Keratinocyte (primary cell): ENCODE results near the gene DNAH10. TPM values are rescaled to one million over a fixed set of nuclear protein-coding genes. Genes with fewer than 3 reads are reported as not detected.
"Not testable (repeated sequence)": the region's sequence is repeated elsewhere in the genome, so short reads cannot be mapped to it uniquely, and the experiment has no call there.

Experiments
- DNase-seq: peaks from one replicate; pipeline ENCODE4 v3.0.0-alpha.2; 2011; ENCODE audit warnings: low read depth, missing footprints, low spot score
- FAIRE-seq: peaks from 2 replicates; lab custom pipeline; 2011; peaks lifted over from hg19 to GRCh38; lab: Jason Lieb, UNC
- H2AFZ ChIP-seq: 2 replicates; pipeline ENCODE4 v1.6.0; 2012; ENCODE audit warnings: low read length, control low read depth, inconsistent platforms; ENCODE audit not compliant: control insufficient read depth
- H3K27ac ChIP-seq: 2 replicates; pipeline ENCODE4 v1.5.1; 2011; ENCODE audit warnings: low read length; ENCODE audit not compliant: control insufficient read depth, insufficient read depth
- H3K27me3 ChIP-seq: 3 replicates; pipeline ENCODE4 v1.6.0; 2011; ENCODE audit warnings: low read length; ENCODE audit not compliant: control insufficient read depth, insufficient read depth; ENCODE audit errors: extremely low read depth
- H3K36me3 ChIP-seq, 2 experiments: 2 replicates in 1 of 2; 3 replicates in 1 of 2; pipeline ENCODE4 v1.5.1; 2011; ENCODE audit warnings: low read length in 2 of 2, mild to moderate bottlenecking in 1 of 2; ENCODE audit not compliant: control insufficient read depth in 2 of 2, insufficient read depth in 2 of 2; ENCODE audit errors: extremely low read depth in 1 of 2
- H3K4me1 ChIP-seq: 3 replicates; pipeline ENCODE4 v1.5.1; 2011; ENCODE audit warnings: low read length; ENCODE audit not compliant: control insufficient read depth, insufficient read depth; ENCODE audit errors: extremely low read depth
- H3K4me2 ChIP-seq: 3 replicates; pipeline ENCODE4 v1.6.0; 2011; ENCODE audit warnings: low read depth, low read length; ENCODE audit not compliant: control insufficient read depth, insufficient read depth; ENCODE audit errors: extremely low read depth
- H3K4me3 ChIP-seq, 3 experiments: fragments of 200-600 bp in 1 of 3; sonication (generic) in 1 of 3; 2 replicates in 2 of 3; 3 replicates in 1 of 3; pipeline ENCODE4 v1.5.1; 2011 to 2016; ENCODE audit warnings: low read length in 3 of 3, mild to moderate bottlenecking in 3 of 3, control low read depth in 2 of 3, inconsistent platforms in 1 of 3, low read depth in 1 of 3, mixed read lengths in 1 of 3, mixed run types in 1 of 3, moderate library complexity in 1 of 3; ENCODE audit not compliant: control insufficient read depth in 2 of 3, insufficient read depth in 2 of 3; ENCODE audit errors: extremely low read depth in 1 of 3
- H3K79me2 ChIP-seq: 2 replicates; pipeline ENCODE4 v1.6.0; 2012; ENCODE audit warnings: low read length; ENCODE audit not compliant: control insufficient read depth, insufficient read depth
- H3K9ac ChIP-seq: 3 replicates; pipeline ENCODE4 v1.6.0; 2011; ENCODE audit warnings: low read length; ENCODE audit not compliant: control insufficient read depth, insufficient read depth; ENCODE audit errors: extremely low read depth
- H3K9me1 ChIP-seq: 3 replicates; pipeline ENCODE4 v1.6.0; 2011; ENCODE audit warnings: low read length; ENCODE audit not compliant: control insufficient read depth, insufficient read depth; ENCODE audit errors: extremely low read depth
- H3K9me3 ChIP-seq: 2 replicates; pipeline ENCODE4 v1.5.1; 2012; ENCODE audit warnings: low read depth, low read length; ENCODE audit not compliant: control insufficient read depth
- H4K20me1 ChIP-seq: 3 replicates; pipeline ENCODE4 v1.6.0; 2011; ENCODE audit warnings: low read length; ENCODE audit not compliant: control insufficient read depth, insufficient read depth; ENCODE audit errors: extremely low read depth
- CTCF ChIP-seq, 3 experiments: IDR thresholded peaks in 1 of 3; conservative IDR thresholded peaks in 1 of 3; optimal IDR thresholded peaks in 1 of 3; 2 replicates in 2 of 3; 3 replicates in 1 of 3; pipeline versions ENCODE3 to v1.5.1; 2011; ENCODE audit warnings: low read length in 3 of 3, mild to moderate bottlenecking in 3 of 3, moderate library complexity in 2 of 3, control low read depth in 1 of 3, inconsistent platforms in 1 of 3; ENCODE audit not compliant: insufficient read depth in 2 of 3; ENCODE audit errors: extremely low read depth in 1 of 3
- EZH2 ChIP-seq: IDR thresholded peaks from one replicate; pipeline ENCODE4 v1.6.1; 2012; ENCODE audit warnings: inconsistent platforms, mild to moderate bottlenecking, low read length, moderate library complexity
- dilution Hi-C: fragments of 300-500 bp; cut with MboI; formaldehyde crosslinking; loops from one replicate; pipeline ENCODE4 v1.7.0; 2020; ENCODE audit warnings: low sequenced_read_pairs; ENCODE audit not compliant: extremely low pct_ligation_motif_present
- polyA plus RNA-seq, 5 experiments: library from polyadenylated mRNA; depleted of rRNA in 3 of 5; stranded (reverse) in 3 of 5; stranded (forward) in 1 of 5; unstranded in 1 of 5; fragments of >200 nt; gene quantifications; 1 replicate in 1 of 5; 2 replicates in 3 of 5; 3 replicates in 1 of 5; pipeline versions ENCODE4 v1.2.1 to v1.2.3, GENCODE V29; 2011 to 2012; ENCODE audit warnings: missing spikeins in 2 of 5, low read depth in 1 of 5, low replicate concordance in 1 of 5

The DNAH10 gene
- polyA plus RNA-seq, 1 donor (not counting 4 experiments of a cell fraction or from before 2014, with no cell fraction given): 0.08 TPM

GRCh38 chr12:123788541-123788940 is 26.4 kb downstream of the DNAH10 start:
- DNase-seq: no peak
- H3K4me3 ChIP-seq: no peak overlapping the region
- no peaks in the 10 kb centered on the region for H3K9me1 ChIP-seq
- no peak overlapping the region for H3K27ac ChIP-seq
- dilution Hi-C loops: no loop called here
- no peak overlapping the region for H3K9ac ChIP-seq
- H4K20me1 ChIP-seq: no peaks in the 10 kb centered on the region
- no peak overlapping the region for H3K4me2 ChIP-seq
- no peaks in the 10 kb centered on the region for H3K36me3 ChIP-seq
- no peaks in the 10 kb centered on the region for H3K79me2 ChIP-seq
- no peak for TF ChIP-seq EZH2
- no peak for TF ChIP-seq CTCF (optimal IDR thresholded peaks at IDR 0.05 in 1 of 3, IDR thresholded peaks at IDR 0.05 in 1 of 3, conservative IDR thresholded peaks at IDR 0.05 in 1 of 3; ENCODE audit: extremely low read depth in 1 of 3, insufficient read depth in 2 of 3, low read length in 3 of 3)
- H3K27me3 ChIP-seq: no peaks in the 10 kb centered on the region
- H3K9me3 ChIP-seq: no peaks in the 10 kb centered on the region
- H3K4me1 ChIP-seq: no peaks in the 10 kb centered on the region
- no peak for FAIRE-seq
- H2AFZ ChIP-seq: no peak overlapping the region

GRCh38 chr12:123789422-123789821 is 27.3 kb downstream of the DNAH10 start:
- H3K4me2 ChIP-seq, H3K4me3 ChIP-seq, DNase-seq, H3K9me3 ChIP-seq, H3K27ac ChIP-seq, H2AFZ ChIP-seq, H3K9ac ChIP-seq, H3K27me3 ChIP-seq, FAIRE-seq, dilution Hi-C loops, H3K36me3 ChIP-seq, H4K20me1 ChIP-seq, H3K4me1 ChIP-seq, H3K79me2 ChIP-seq, H3K9me1 ChIP-seq: not testable (repeated sequence)

- H3K36me3 ChIP-seq: no peaks in the 10 kb centered on the region
- H4K20me1 ChIP-seq: no peaks in the 10 kb centered on the region
- dilution Hi-C loops: no loop called here
- no peak overlapping the region for H3K4me2 ChIP-seq
- TF ChIP-seq EZH2 (no peak), CTCF (optimal IDR thresholded peaks at IDR 0.05 in 1 of 3, IDR thresholded peaks at IDR 0.05 in 1 of 3, conservative IDR thresholded peaks at IDR 0.05 in 1 of 3; ENCODE audit: extremely low read depth in 1 of 3, insufficient read depth in 2 of 3, low read length in 3 of 3) (no peak)
- no peaks in the 10 kb centered on the region for H3K4me1 ChIP-seq
- H3K27me3 ChIP-seq: no peaks in the 10 kb centered on the region
- no peak for DNase-seq
- H3K9me1 ChIP-seq: no peaks in the 10 kb centered on the region
- H3K9ac ChIP-seq: no peak overlapping the region
- no peak overlapping the region for H3K27ac ChIP-seq
- no peaks in the 10 kb centered on the region for H3K79me2 ChIP-seq
- H2AFZ ChIP-seq: no peak overlapping the region
- FAIRE-seq: no peak
- H3K4me3 ChIP-seq: no peak overlapping the region
- H3K9me3 ChIP-seq: no peaks in the 10 kb centered on the region
Observed at GRCh38 chr12:123790905-123791467, 28.9 kb downstream of the DNAH10 start.
